ENCODE results near the gene SGCA.

The SGCA gene

GRCh38 chr17:50205111-50205962 is 39.5 kb downstream of the SGCA start:
- H3K9ac ChIP-seq (ENCODE audit: low read length) = no peak overlapping the region
- no peaks in the 10 kb centered on the region for H3K9me3 ChIP-seq (ENCODE audit: low read length)
- peaks cover 9% of the 10 kb centered on the region for H3K4me1 ChIP-seq (ENCODE audit: insufficient read depth, low read length, severe bottlenecking)
- no peaks in the 10 kb centered on the region for H3K79me2 ChIP-seq (ENCODE audit: insufficient read depth, low read length)
- no peaks in the 10 kb centered on the region for H3K9me2 ChIP-seq (ENCODE audit: low read depth, low read length)
- no peaks in the 10 kb centered on the region for H3F3A ChIP-seq (ENCODE audit: insufficient read depth, low read length)
- peaks cover 9% of the 10 kb centered on the region; the same call in 1 of the 2 replicates for H3K27me3 ChIP-seq (ENCODE audit: insufficient read depth, low read length)
- H3K4me2 ChIP-seq (ENCODE audit: low read length) = no peak overlapping the region
- H3K36me3 ChIP-seq (ENCODE audit: insufficient read depth, low read length) = no peaks in the 10 kb centered on the region
- no peak overlapping the region for H3K27ac ChIP-seq (ENCODE audit: low read depth, low read length, poor library complexity, severe bottlenecking)
- no peak overlapping the region for H3K4me3 ChIP-seq (ENCODE audit: low read depth, low read length, poor library complexity, severe bottlenecking)
- TF ChIP-seq EZH2 (IDR thresholded peaks at IDR 0.05; ENCODE audit: borderline replicate concordance, low read length) (no peak), CTCF (IDR thresholded peaks at IDR 0.05; ENCODE audit: low read length) (no peak)
- no peaks in the 10 kb centered on the region for H4K20me1 ChIP-seq (ENCODE audit: insufficient read depth, low read length)
- H2AFZ ChIP-seq (ENCODE audit: low read length) = no peak overlapping the region

- peaks cover 9% of the 10 kb centered on the region; the same call in 1 of the 2 replicates for H3K27me3 ChIP-seq (ENCODE audit: insufficient read depth, low read length)
- H4K20me1 ChIP-seq (ENCODE audit: insufficient read depth, low read length) = no peaks in the 10 kb centered on the region
- no peak overlapping the region for H3K4me2 ChIP-seq (ENCODE audit: low read length)
- no peak overlapping the region for H3K27ac ChIP-seq (ENCODE audit: low read depth, low read length, poor library complexity, severe bottlenecking)
- TF ChIP-seq EZH2 (IDR thresholded peaks at IDR 0.05; ENCODE audit: borderline replicate concordance, low read length) = no peak
- no peak for TF ChIP-seq CTCF (IDR thresholded peaks at IDR 0.05; ENCODE audit: low read length)
- no peaks in the 10 kb centered on the region for H3K9me3 ChIP-seq (ENCODE audit: low read length)
- H3K79me2 ChIP-seq (ENCODE audit: insufficient read depth, low read length) = no peaks in the 10 kb centered on the region
- H3K9ac ChIP-seq (ENCODE audit: low read length) = no peak overlapping the region
- peaks cover 2% of the 10 kb centered on the region for H3K4me1 ChIP-seq (ENCODE audit: insufficient read depth, low read length, severe bottlenecking)
- no peaks in the 10 kb centered on the region for H3K36me3 ChIP-seq (ENCODE audit: insufficient read depth, low read length)
- H3K9me2 ChIP-seq (ENCODE audit: low read depth, low read length) = no peaks in the 10 kb centered on the region
- H3F3A ChIP-seq (ENCODE audit: insufficient read depth, low read length) = no peaks in the 10 kb centered on the region
- H3K4me3 ChIP-seq (ENCODE audit: low read depth, low read length, poor library complexity, severe bottlenecking) = no peak overlapping the region
- H2AFZ ChIP-seq (ENCODE audit: low read length) = no peak overlapping the region
Measured at GRCh38 chr17:50205963-50206505, 40.2 kb downstream of the SGCA start.

- Histone ChIP-seq H3K4me2 (ENCODE audit: low read length) (no peak overlapping the region), H3K36me3 (ENCODE audit: insufficient read depth, low read length) (no peaks in the 10 kb centered on the region), H3K27ac (ENCODE audit: low read depth, low read length, poor library complexity, severe bottlenecking) (no peak overlapping the region), H3F3A (ENCODE audit: insufficient read depth, low read length) (no peaks in the 10 kb centered on the region), H2AFZ (ENCODE audit: low read length) (no peak overlapping the region), H3K79me2 (ENCODE audit: insufficient read depth, low read length) (no peaks in the 10 kb centered on the region), H3K9ac (ENCODE audit: low read length) (no peak overlapping the region), H3K4me1 (ENCODE audit: insufficient read depth, low read length, severe bottlenecking) (no peaks in the 10 kb centered on the region), H4K20me1 (ENCODE audit: insufficient read depth, low read length) (no peaks in the 10 kb centered on the region), H3K27me3 (ENCODE audit: insufficient read depth, low read length) (peaks cover 9% of the 10 kb centered on the region; the same call in 1 of the 2 replicates), H3K4me3 (ENCODE audit: low read depth, low read length, poor library complexity, severe bottlenecking) (no peak overlapping the region), H3K9me2 (ENCODE audit: low read depth, low read length) (no peaks in the 10 kb centered on the region), H3K9me3 (ENCODE audit: low read length) (no peaks in the 10 kb centered on the region)
- TF ChIP-seq CTCF (IDR thresholded peaks at IDR 0.05; ENCODE audit: low read length) (no peak), EZH2 (IDR thresholded peaks at IDR 0.05; ENCODE audit: borderline replicate concordance, low read length) (no peak)
Measured at GRCh38 chr17:50206604-50207293, 40.9 kb downstream of the SGCA start.
